ENCODE results near the gene SLITRK3.

DNA sequence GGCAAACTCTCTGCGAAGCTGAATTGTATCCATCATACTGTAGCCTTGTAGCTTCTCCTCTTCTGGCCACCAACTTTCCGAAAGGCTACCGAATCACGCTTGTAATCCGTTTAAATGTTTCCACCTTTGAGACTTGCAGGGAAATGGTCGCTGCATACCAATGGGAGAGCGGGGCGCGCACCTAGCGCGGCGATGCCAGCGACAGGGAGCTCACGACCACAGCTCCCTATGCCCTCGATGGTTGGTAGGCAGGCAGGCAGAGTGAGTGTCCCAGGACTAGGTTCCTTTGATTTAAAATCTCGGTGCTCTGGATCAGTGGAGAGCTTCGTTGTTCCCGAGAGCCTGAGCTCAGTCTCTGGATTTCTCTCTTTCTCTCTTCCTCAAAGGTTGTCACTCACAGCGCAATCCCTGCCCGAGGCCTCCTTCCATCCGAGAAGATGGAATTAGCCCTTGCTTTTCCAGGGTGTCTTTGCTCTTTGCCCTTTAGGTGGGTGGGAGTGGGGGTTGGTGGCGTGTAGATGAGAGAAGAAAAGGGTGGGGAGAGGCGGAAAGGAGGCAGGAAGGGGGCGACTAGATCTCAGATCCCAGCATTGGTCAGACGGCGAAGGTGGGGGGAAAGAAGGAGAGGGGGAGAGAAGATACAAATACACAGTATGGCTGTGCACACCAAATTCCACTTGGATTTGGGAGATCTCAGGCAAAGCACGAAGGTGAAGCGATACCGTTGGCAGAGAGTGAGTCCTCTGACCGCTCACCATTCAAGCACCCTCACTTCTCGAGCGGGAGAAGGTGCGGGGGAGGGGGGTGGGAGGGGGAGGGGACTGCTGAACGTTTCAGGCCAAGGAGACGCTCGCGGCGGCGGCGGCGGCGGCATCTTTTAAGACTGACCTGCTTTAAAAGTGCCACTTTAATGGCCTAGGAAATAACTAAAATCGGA, at the start of gene SLITRK3:
- TF ChIP-seq EZH2 (IDR thresholded peaks at IDR 0.05; ENCODE audit: borderline replicate concordance, low read length): no peak
- TF ChIP-seq, protein P1, sequence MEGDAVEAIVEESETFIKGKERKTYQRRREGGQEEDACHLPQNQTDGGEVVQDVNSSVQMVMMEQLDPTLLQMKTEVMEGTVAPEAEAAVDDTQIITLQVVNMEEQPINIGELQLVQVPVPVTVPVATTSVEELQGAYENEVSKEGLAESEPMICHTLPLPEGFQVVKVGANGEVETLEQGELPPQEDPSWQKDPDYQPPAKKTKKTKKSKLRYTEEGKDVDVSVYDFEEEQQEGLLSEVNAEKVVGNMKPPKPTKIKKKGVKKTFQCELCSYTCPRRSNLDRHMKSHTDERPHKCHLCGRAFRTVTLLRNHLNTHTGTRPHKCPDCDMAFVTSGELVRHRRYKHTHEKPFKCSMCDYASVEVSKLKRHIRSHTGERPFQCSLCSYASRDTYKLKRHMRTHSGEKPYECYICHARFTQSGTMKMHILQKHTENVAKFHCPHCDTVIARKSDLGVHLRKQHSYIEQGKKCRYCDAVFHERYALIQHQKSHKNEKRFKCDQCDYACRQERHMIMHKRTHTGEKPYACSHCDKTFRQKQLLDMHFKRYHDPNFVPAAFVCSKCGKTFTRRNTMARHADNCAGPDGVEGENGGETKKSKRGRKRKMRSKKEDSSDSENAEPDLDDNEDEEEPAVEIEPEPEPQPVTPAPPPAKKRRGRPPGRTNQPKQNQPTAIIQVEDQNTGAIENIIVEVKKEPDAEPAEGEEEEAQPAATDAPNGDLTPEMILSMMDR (IDR thresholded peaks at IDR 0.05; ENCODE audit: low read length): no peak

All from OCI-LY1 (cell line).